SK-N-SH treated with all-trans-retinoic acid at 6 μM for 48 hours (cell line): Measurements from ENCODE around the gene LEMD2.

Experiments used
- ARNTL ChIP-seq: fragments of 450-650 bp; formaldehyde crosslinking; IDR thresholded peaks from 2 replicates; pipeline ENCODE4 v1.5.0; 2020; ENCODE audit warnings: low read depth, mild to moderate bottlenecking, moderate library complexity, borderline replicate concordance
- CSDC2 ChIP-seq: fragments of 250-450 bp; sonication (Bioruptor Pico); IDR thresholded peaks from 2 replicates; pipeline ENCODE4 v1.5.0; 2020; ENCODE audit warnings: mild to moderate bottlenecking, moderate library complexity
- CSRNP3 ChIP-seq: fragments of 250-450 bp; sonication (Bioruptor Pico); IDR thresholded peaks from 2 replicates; pipeline ENCODE4 v1.5.1; 2021; ENCODE audit warnings: mild to moderate bottlenecking, moderate library complexity
- GLIS3 ChIP-seq: fragments of 250-450 bp; sonication (Bioruptor Pico); IDR thresholded peaks from 2 replicates; pipeline ENCODE4 v1.5.0; 2020; ENCODE audit warnings: mild to moderate bottlenecking, moderate library complexity
- ISL1 ChIP-seq: fragments of 250-450 bp; sonication (Bioruptor Pico); IDR thresholded peaks from 2 replicates; pipeline ENCODE4 v2.1.2; 2022; ENCODE audit warnings: mild to moderate bottlenecking, moderate library complexity
- RARB ChIP-seq: fragments of 250-450 bp; sonication (Bioruptor Pico); IDR thresholded peaks from 2 replicates; pipeline ENCODE4 v1.8.0; 2021; ENCODE audit warnings: mild to moderate bottlenecking, moderate library complexity
- ZC3H10 ChIP-seq: fragments of 250-450 bp; sonication (Bioruptor Pico); IDR thresholded peaks from 2 replicates; pipeline ENCODE4 v1.5.1; 2021; ENCODE audit warnings: mild to moderate bottlenecking, moderate library complexity
- ZNF8 ChIP-seq: fragments of 450-650 bp; formaldehyde crosslinking; IDR thresholded peaks from 2 replicates; pipeline ENCODE4 v1.5.0; 2020; ENCODE audit warnings: mild to moderate bottlenecking, moderate library complexity
- TF ChIP-seq, protein P1 (sequence below): fragments of 250-450 bp; sonication (Bioruptor Pico); IDR thresholded peaks from 2 replicates; pipeline ENCODE4 v1.5.1; 2020; ENCODE audit warnings: low read depth, mild to moderate bottlenecking, moderate library complexity

DNA sequence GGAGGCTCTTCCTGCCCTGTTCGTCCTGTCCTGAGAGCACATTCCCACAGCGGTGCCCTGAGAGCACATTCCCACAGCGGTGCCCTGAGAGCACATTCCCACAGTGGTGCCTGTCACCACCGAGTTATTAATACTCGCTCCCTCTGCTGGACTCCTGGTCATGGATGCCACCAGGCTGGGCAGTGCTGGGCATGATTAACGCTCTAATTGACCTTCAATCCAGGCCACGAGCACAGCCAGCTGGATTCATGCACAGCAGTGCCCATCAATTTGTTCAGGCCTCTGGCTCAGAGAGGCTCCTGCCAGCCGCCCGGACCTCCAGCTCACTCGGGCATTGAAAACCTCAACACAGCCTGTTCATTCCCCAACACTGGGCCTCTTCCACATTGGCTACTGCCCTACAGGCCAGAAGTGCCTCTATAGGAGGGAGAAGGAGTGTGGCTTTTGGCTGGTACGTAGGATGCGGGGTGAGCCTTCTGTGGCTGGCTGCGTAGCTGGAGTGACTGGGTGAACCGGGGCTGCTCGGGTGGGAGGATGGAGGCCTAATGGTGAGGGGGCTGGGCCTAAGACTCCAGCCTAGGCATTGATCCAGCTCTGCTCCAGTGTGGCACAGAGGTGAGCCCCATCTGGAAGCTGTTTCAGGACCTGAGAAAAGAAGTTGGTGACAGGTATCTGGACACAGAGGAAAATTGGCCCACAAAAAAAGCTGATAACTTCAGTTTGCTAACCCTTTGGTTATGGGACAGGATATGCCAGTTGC lies 51.5 kb downstream of the LEMD2 start:
- TF ChIP-seq CSDC2 (no peak), RARB (CRISPR knock-in tag) (no peak), GLIS3 (no peak), ZNF8 (CRISPR knock-in tag) (no peak), ARNTL (CRISPR knock-in tag) (no peak), ISL1 (CRISPR knock-in tag) (no peak), CSRNP3 (CRISPR knock-in tag) (no peak), ZC3H10 (CRISPR knock-in tag) (no peak)
- TF ChIP-seq, protein P1, sequence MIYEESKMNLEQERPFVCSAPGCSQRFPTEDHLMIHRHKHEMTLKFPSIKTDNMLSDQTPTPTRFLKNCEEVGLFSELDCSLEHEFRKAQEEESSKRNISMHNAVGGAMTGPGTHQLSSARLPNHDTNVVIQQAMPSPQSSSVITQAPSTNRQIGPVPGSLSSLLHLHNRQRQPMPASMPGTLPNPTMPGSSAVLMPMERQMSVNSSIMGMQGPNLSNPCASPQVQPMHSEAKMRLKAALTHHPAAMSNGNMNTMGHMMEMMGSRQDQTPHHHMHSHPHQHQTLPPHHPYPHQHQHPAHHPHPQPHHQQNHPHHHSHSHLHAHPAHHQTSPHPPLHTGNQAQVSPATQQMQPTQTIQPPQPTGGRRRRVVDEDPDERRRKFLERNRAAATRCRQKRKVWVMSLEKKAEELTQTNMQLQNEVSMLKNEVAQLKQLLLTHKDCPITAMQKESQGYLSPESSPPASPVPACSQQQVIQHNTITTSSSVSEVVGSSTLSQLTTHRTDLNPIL (CRISPR knock-in tag): no peak
